ENCODE measurements around the gene NLGN1. TPM values are rescaled to one million over a fixed set of nuclear protein-coding genes. Genes with fewer than 3 reads are reported as not detected.

Gene NLGN1
- total RNA-seq, 1 donor from 2014 or later: 4.5 TPM

DNA sequence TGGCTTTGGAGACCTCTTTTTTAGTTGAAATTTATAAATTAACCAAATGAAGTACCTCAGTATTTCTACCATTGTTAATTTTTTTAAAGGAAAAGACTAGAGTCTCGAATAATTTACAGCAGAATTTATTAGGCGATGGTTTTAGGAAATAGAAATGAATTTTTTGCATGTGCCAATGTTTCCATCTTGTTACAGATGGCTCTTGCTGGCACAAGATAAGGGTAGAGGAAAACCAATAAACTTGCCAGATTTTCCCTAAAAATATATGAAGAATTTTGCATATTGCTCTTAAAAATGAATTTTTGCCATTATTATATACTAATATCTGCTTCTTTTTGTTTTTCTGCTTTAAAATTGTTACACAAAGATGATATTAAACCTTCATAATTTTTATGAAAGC is 380.7 kb downstream of the NLGN1 start:
- Histone ChIP-seq H3K4me3 (ENCODE audit: low read depth, low read length) (no peak overlapping the region), H3K27me3 (ENCODE audit: control insufficient read depth, insufficient read depth, low read length) (no peaks in the 10 kb centered on the region), H3K36me3 (ENCODE audit: control insufficient read depth, insufficient read depth, low read length) (no peaks in the 10 kb centered on the region)
- TF ChIP-seq CTCF (IDR thresholded peaks at IDR 0.05; ENCODE audit: insufficient read depth, low read length, poor library complexity, severe bottlenecking): no peak
- DNase-seq (ENCODE audit: low read depth): no peak

GRCh38 chr3:173780067-173780466 is 382.5 kb downstream of the NLGN1 start:
- H3K36me3 ChIP-seq (ENCODE audit: control insufficient read depth, insufficient read depth, low read length): no peaks in the 10 kb centered on the region
- H3K4me3 ChIP-seq (ENCODE audit: low read depth, low read length): no peak overlapping the region
- no peak for TF ChIP-seq CTCF (IDR thresholded peaks at IDR 0.05; ENCODE audit: insufficient read depth, low read length, poor library complexity, severe bottlenecking)
- DNase-seq (ENCODE audit: low read depth): no peak
- no peaks in the 10 kb centered on the region for H3K27me3 ChIP-seq (ENCODE audit: control insufficient read depth, insufficient read depth, low read length)

GRCh38 chr3:173785004-173785403 is 387.5 kb downstream of the NLGN1 start:
- DNase-seq (ENCODE audit: low read depth): no peak
- no peaks in the 10 kb centered on the region for H3K36me3 ChIP-seq (ENCODE audit: control insufficient read depth, insufficient read depth, low read length)
- H3K4me3 ChIP-seq (ENCODE audit: low read depth, low read length): no peak overlapping the region
- no peaks in the 10 kb centered on the region for H3K27me3 ChIP-seq (ENCODE audit: control insufficient read depth, insufficient read depth, low read length)
- TF ChIP-seq CTCF (IDR thresholded peaks at IDR 0.05; ENCODE audit: insufficient read depth, low read length, poor library complexity, severe bottlenecking): no peak

DNA sequence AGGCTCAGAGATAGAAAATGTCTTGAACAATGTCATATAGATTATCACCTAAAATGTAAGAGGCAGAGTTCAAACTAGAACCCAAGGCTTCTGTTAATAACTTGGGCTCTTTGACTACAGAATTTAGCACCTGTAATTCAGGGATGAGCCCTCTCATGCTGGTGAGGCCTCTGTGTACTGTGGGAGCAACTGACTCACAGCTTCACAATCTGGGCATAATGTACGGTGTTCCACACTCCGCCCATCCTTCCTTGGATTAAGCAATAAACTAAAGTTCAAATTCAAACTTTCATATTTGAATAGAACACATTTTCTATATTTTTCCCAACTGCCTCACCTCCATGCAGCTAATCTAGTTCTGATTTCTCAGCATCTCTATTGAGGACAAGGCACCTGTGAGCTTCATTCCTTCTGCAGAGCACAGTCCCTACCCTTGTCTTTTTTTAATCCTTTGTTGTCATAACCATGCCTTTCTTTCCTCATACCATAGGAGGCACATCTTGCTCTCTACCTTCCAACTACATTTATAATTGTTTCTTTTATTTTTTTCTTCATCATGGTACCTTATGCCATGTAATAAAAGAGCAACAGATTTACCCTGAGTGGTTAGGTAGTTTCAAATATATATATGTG is 392.1 kb downstream of the NLGN1 start:
- no peaks in the 10 kb centered on the region for H3K27me3 ChIP-seq (ENCODE audit: control insufficient read depth, insufficient read depth, low read length)
- no peak for DNase-seq (ENCODE audit: low read depth)
- TF ChIP-seq CTCF (IDR thresholded peaks at IDR 0.05; ENCODE audit: insufficient read depth, low read length, poor library complexity, severe bottlenecking): no peak
- H3K36me3 ChIP-seq (ENCODE audit: control insufficient read depth, insufficient read depth, low read length): no peaks in the 10 kb centered on the region
- H3K4me3 ChIP-seq (ENCODE audit: low read depth, low read length): no peak overlapping the region

DNA sequence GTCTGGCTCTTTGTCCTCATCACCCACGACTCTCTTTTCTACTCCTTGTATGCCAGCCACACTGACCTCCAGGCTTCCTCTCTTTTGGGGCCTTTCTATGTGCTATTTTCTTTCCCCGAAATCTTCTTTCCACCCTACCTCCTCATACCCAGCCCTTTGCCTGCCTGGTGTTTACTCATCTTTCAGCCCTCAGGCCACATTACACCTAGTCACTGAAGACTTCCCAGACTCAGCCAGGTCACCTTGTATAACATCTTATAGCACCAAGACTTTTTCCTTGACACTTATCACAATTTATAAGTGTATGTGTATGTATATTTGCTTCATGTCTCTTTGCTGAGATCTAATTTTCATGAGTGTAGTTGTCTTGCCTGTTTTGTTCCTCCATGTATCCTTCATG is 396.4 kb downstream of the NLGN1 start:
- H3K27me3 ChIP-seq (ENCODE audit: control insufficient read depth, insufficient read depth, low read length): no peaks in the 10 kb centered on the region
- no peaks in the 10 kb centered on the region for H3K36me3 ChIP-seq (ENCODE audit: control insufficient read depth, insufficient read depth, low read length)
- TF ChIP-seq CTCF (IDR thresholded peaks at IDR 0.05; ENCODE audit: insufficient read depth, low read length, poor library complexity, severe bottlenecking): no peak
- no peak overlapping the region for H3K4me3 ChIP-seq (ENCODE audit: low read depth, low read length)
- no peak for DNase-seq (ENCODE audit: low read depth)

DNA sequence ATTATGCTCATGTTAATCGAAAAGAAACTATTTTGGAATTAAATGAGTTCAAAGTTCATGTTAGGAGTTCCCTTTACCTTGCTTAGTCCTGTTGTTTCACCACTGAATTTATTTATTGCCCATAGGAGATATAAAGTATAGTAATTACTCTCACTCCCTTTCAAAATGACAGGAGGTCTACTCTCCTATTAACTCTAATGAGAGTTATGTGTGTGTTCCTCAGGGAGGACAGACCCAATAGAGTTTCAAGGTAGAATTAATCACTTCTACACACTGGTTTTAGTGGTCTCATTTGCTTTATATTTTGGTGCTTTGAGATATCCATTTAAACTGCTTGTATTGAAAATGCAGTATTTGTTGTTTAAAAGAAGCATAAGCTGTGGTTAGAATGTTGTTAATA is 398.9 kb downstream of the NLGN1 start:
- Histone ChIP-seq H3K27me3 (ENCODE audit: control insufficient read depth, insufficient read depth, low read length) (no peaks in the 10 kb centered on the region), H3K4me3 (ENCODE audit: low read depth, low read length) (no peak overlapping the region), H3K36me3 (ENCODE audit: control insufficient read depth, insufficient read depth, low read length) (no peaks in the 10 kb centered on the region)
- DNase-seq (ENCODE audit: low read depth): no peak
- TF ChIP-seq CTCF (IDR thresholded peaks at IDR 0.05; ENCODE audit: insufficient read depth, low read length, poor library complexity, severe bottlenecking): no peak
